Endothelial cell of umbilical vein (primary cell): ENCODE data around the gene FERMT2. TPM values are rescaled to one million over a fixed set of nuclear protein-coding genes. Genes with fewer than 3 reads are reported as not detected.

ENCODE experiments used
- BruUV-seq: library from RNA; stranded (reverse); fragments of 400-500 nt; replicated peaks from 2 replicates; lab custom pipeline; 2021; lab: Mats Ljungman, UMichigan
- CTCF ChIA-PET: fragments of 300-600, 350-600 bp; sonication (Branson Sonifier 250); formaldehyde crosslinking; loops from one replicate; lab custom pipeline; 2021; ENCODE audit warnings: antibody characterized with exemption, inconsistent platforms; lab: Charles Lee
- POLR2A ChIA-PET: fragments of 300-600, 350-600 bp; sonication (Branson Sonifier 250); formaldehyde crosslinking; loops from one replicate; lab custom pipeline; 2021; ENCODE audit warnings: antibody characterized with exemption, inconsistent platforms; lab: Charles Lee
- DNase-seq: peaks from one replicate; pipeline ENCODE4 v3.0.0-alpha.2; 2011; ENCODE audit warnings: low read depth, low spot score
- FAIRE-seq: peaks from 2 replicates; lab custom pipeline; 2011; peaks lifted over from hg19 to GRCh38; lab: Jason Lieb, UNC
- H2AFZ ChIP-seq: 2 replicates; pipeline ENCODE4 v1.6.0; 2012; ENCODE audit warnings: low read depth, low read length, control low read depth, inconsistent platforms
- H3K27ac ChIP-seq: 2 replicates; pipeline ENCODE4 v1.5.1; 2011; ENCODE audit warnings: low read depth, mild to moderate bottlenecking, control low read depth, low read length, moderate library complexity; ENCODE audit not compliant: insufficient read depth
- H3K27me3 ChIP-seq, 2 experiments: 2 replicates each; pipeline versions ENCODE4 v1.6.0 to v1.6.1; 2011; ENCODE audit warnings: low read length in 2 of 2, mixed read lengths in 1 of 2; ENCODE audit not compliant: control insufficient read depth in 2 of 2, insufficient read depth in 2 of 2
- H3K36me3 ChIP-seq, 2 experiments: 2 replicates in 1 of 2; 3 replicates in 1 of 2; pipeline ENCODE4 v1.5.1; 2011; ENCODE audit warnings: low read length in 2 of 2, mild to moderate bottlenecking in 1 of 2, moderate library complexity in 1 of 2; ENCODE audit not compliant: control insufficient read depth in 2 of 2, insufficient read depth in 2 of 2; ENCODE audit errors: extremely low read depth in 1 of 2
- H3K4me1 ChIP-seq: 3 replicates; pipeline ENCODE4 v1.5.1; 2011; ENCODE audit warnings: mild to moderate bottlenecking, low read length; ENCODE audit not compliant: control insufficient read depth, insufficient read depth; ENCODE audit errors: extremely low read depth
- H3K4me2 ChIP-seq: 2 replicates; pipeline ENCODE4 v1.6.1; 2011; ENCODE audit warnings: low read length, control low read depth, mixed read lengths; ENCODE audit not compliant: insufficient read depth
- H3K4me3 ChIP-seq, 3 experiments: fragments of 200-600 bp in 1 of 3; sonication (generic), shearing (Covaris generic) in 1 of 3; replicated peaks in 1 of 3; 2 replicates each; pipeline ENCODE4 v1.5.1; 2011 to 2016; ENCODE audit warnings: control low read depth in 3 of 3, low read length in 3 of 3, mild to moderate bottlenecking in 2 of 3, inconsistent platforms in 1 of 3, low read depth in 1 of 3, moderate library complexity in 1 of 3; ENCODE audit not compliant: insufficient read depth in 1 of 3
- H3K79me2 ChIP-seq: 2 replicates; pipeline ENCODE4 v1.6.0; 2012; ENCODE audit warnings: low read length, inconsistent platforms; ENCODE audit not compliant: control insufficient read depth, insufficient read depth
- H3K9ac ChIP-seq: replicated peaks from 2 replicates; pipeline ENCODE3; 2011; ENCODE audit warnings: low read length, control low read depth; ENCODE audit not compliant: insufficient read depth; ENCODE audit errors: extremely low read depth
- H3K9me1 ChIP-seq: replicated peaks from 3 replicates; pipeline ENCODE4 v1.6.0; 2011; ENCODE audit warnings: mild to moderate bottlenecking, low read length; ENCODE audit not compliant: control insufficient read depth, insufficient read depth; ENCODE audit errors: extremely low read depth
- H3K9me3 ChIP-seq: replicated peaks from 2 replicates; pipeline ENCODE4 v1.5.1; 2012; ENCODE audit warnings: low read length, inconsistent platforms; ENCODE audit not compliant: control insufficient read depth, insufficient read depth
- H4K20me1 ChIP-seq: replicated peaks from 2 replicates; pipeline ENCODE3; 2011; ENCODE audit warnings: mild to moderate bottlenecking, low read length; ENCODE audit not compliant: control insufficient read depth, insufficient read depth; ENCODE audit errors: extremely low read depth
- CTCF ChIP-seq, 2 donors: IDR thresholded peaks; 1 replicate in 1 of 2; 2 replicates in 1 of 2; pipeline ENCODE4 v1.5.1; 2011; ENCODE audit warnings: low read length in 2 of 2, mild to moderate bottlenecking in 2 of 2, moderate library complexity in 2 of 2, control low read depth in 1 of 2, inconsistent platforms in 1 of 2, low read depth in 1 of 2; ENCODE audit not compliant: insufficient read depth in 1 of 2; ENCODE audit errors: extremely low read depth in 1 of 2
- EZH2 ChIP-seq: IDR thresholded peaks from 2 replicates; pipeline ENCODE4 v1.6.1; 2012; ENCODE audit warnings: borderline replicate concordance, low read depth, mild to moderate bottlenecking, moderate library complexity, low read length, inconsistent platforms; ENCODE audit not compliant: severe bottlenecking
- FOS ChIP-seq: IDR thresholded peaks from 2 replicates; pipeline ENCODE4 v1.6.1; 2011; ENCODE audit warnings: mild to moderate bottlenecking, low read length, moderate library complexity, borderline replicate concordance; ENCODE audit not compliant: insufficient read depth
- GATA2 ChIP-seq: IDR thresholded peaks from 2 replicates; pipeline ENCODE4 v1.7.0; 2011; ENCODE audit warnings: low read depth, mild to moderate bottlenecking, moderate library complexity, mixed read lengths, low read length; ENCODE audit not compliant: insufficient read length, insufficient read depth
- JUN ChIP-seq: IDR thresholded peaks from 2 replicates; pipeline ENCODE4 v1.6.1; 2011; ENCODE audit warnings: borderline replicate concordance, low read depth; ENCODE audit not compliant: insufficient read length, insufficient read depth
- MAX ChIP-seq: IDR thresholded peaks from 2 replicates; pipeline ENCODE4 v1.6.1; 2011; ENCODE audit not compliant: insufficient read depth, insufficient read length
- MYC ChIP-seq: IDR thresholded peaks from one replicate; pipeline ENCODE4 v1.6.1; 2011; ENCODE audit warnings: mild to moderate bottlenecking, low read depth, low read length
- POLR2A ChIP-seq: IDR thresholded peaks from 2 replicates; pipeline ENCODE4 v1.6.1; 2012; ENCODE audit warnings: low read depth, mild to moderate bottlenecking, control low read depth, low read length
- POLR2AphosphoS5 ChIP-seq: IDR thresholded peaks from 2 replicates; pipeline ENCODE4 v1.6.1; 2012; ENCODE audit warnings: low read depth, mild to moderate bottlenecking, control low read depth, low read length, moderate library complexity; ENCODE audit not compliant: insufficient read depth
- dilution Hi-C: fragments of 300-500 bp; cut with MboI; formaldehyde crosslinking; loops from one replicate; pipeline ENCODE4 v1.15.0; 2019; ENCODE audit warnings: low sequenced_read_pairs; ENCODE audit not compliant: extremely low pct_ligation_motif_present
- intact Hi-C: fragments of 100-400 bp; cut with micrococcal nuclease; formaldehyde crosslinking; loops from one replicate; pipeline ENCODE4 v1.10.0; 2022
- polyA plus RNA-seq, 4 experiments: library from polyadenylated mRNA; depleted of rRNA in 3 of 4; stranded (reverse) in 3 of 4; unstranded in 1 of 4; fragments of >200 nt; gene quantifications; 2 replicates each; pipeline versions ENCODE4 v1.2.1 to v1.2.3, GENCODE V29; 2011 to 2012; ENCODE audit warnings: missing spikeins in 1 of 4
- total RNA-seq: library from RNA; stranded (reverse); gene quantifications from 2 replicates; pipeline ENCODE4 v1.2.3, GENCODE V29; 2021

FERMT2 gene
- total and polyA plus RNA-seq, 2 donors (not counting 3 experiments of a cell fraction or from before 2014, with no cell fraction given): 58.7 to 108 TPM

GRCh38 chr14:52827426-52827825 lies 123.4 kb downstream of the FERMT2 start:
- Histone ChIP-seq H2AFZ (no peak overlapping the region), H4K20me1 (no peaks in the 10 kb centered on the region), H3K4me1 (peaks cover 7% of the 10 kb centered on the region), H3K27me3 (no peaks in the 10 kb centered on the region), H3K79me2 (no peaks in the 10 kb centered on the region), H3K36me3 (no peaks in the 10 kb centered on the region), H3K9ac (no peak overlapping the region), H3K4me3 (no peak overlapping the region), H3K4me2 (no peak overlapping the region), H3K27ac (no peak overlapping the region), H3K9me3 (no peaks in the 10 kb centered on the region), H3K9me1 (no peaks in the 10 kb centered on the region)
- FAIRE-seq: no peak
- no TSS peak for BruUV-seq
- DNase-seq: no peak
- no peak for TF ChIP-seq EZH2
- no peak for TF ChIP-seq POLR2A
- no peak for TF ChIP-seq CTCF (IDR thresholded peaks at IDR 0.05; ENCODE audit: extremely low read depth in 1 of 2, insufficient read depth in 1 of 2, low read depth in 1 of 2, low read length in 2 of 2)
- TF ChIP-seq MYC: no peak
- no peak for TF ChIP-seq JUN
- no peak for TF ChIP-seq POLR2AphosphoS5
- TF ChIP-seq MAX: no peak
- TF ChIP-seq GATA2: no peak
- no peak for TF ChIP-seq FOS
- dilution Hi-C loops (no loop called here), intact Hi-C loops (no loop called here)
- ChIA-PET CTCF (interaction anchor here (4.7 kb wide), 1 partner anchor 134 kb away, joined by 173 read pairs; no protein-coding TSS in a partner anchor), POLR2A (no interaction called here)
